A673 (cell line): ENCODE measurements around the gene ACACA.

Source experiments
- CTCF ChIP-seq: fragments of 300-800, 200-600 bp; sonication (generic); conservative IDR thresholded peaks from 2 replicates; pipeline ENCODE4 v1.5.1; 2017; ENCODE audit warnings: low read depth, mild to moderate bottlenecking, antibody characterized with exemption, low read length, moderate library complexity, mixed read lengths
- EZH2 ChIP-seq: fragments of 200-600 bp; sonication (generic); IDR thresholded peaks from 2 replicates; pipeline ENCODE4 v1.6.1; 2017; ENCODE audit warnings: borderline replicate concordance, low read depth, mild to moderate bottlenecking, mixed read lengths, antibody characterized with exemption, low read length; ENCODE audit not compliant: poor library complexity, severe bottlenecking

- TF ChIP-seq EZH2 (no peak), CTCF (no peak)
Measured at GRCh38 chr17:37206299-37206698, 200.3 kb downstream of the ACACA start.
